ENCODE results near the gene EDN2. TPM values are rescaled to one million over a fixed set of nuclear protein-coding genes. Genes with fewer than 3 reads are reported as not detected.

The EDN2 gene
- polyA plus RNA-seq, 1 experiment, result 0.19 TPM

GRCh38 chr1:41504114-41505035 is 19.9 kb upstream of the EDN2 start:
- no peak for TF ChIP-seq CTCF (IDR thresholded peaks at IDR 0.05; ENCODE audit: low read depth, low read length)
- Histone ChIP-seq H3K4me3 (ENCODE audit: low read depth, low read length) (no peak overlapping the region), H3K9me3 (ENCODE audit: control insufficient read depth, insufficient read depth, low read length) (peaks cover 3% of the 10 kb centered on the region; the same call in 1 of the 2 replicates), H3K27ac (ENCODE audit: low read depth, low read length) (no peak overlapping the region), H3K27me3 (ENCODE audit: control insufficient read depth, insufficient read depth, low read length) (no peaks in the 10 kb centered on the region)
- POLR2A ChIA-PET, result no interaction called here
- no peak for DNase-seq (ENCODE audit: low read depth, low spot score)
- CTCF ChIA-PET, result interaction anchor here (1.3 kb wide), 1 partner anchor 12 kb away, joined by 4 read pairs; no protein-coding TSS in a partner anchor

- H3K27me3 ChIP-seq (ENCODE audit: control insufficient read depth, insufficient read depth, low read length), result no peaks in the 10 kb centered on the region
- 0 out of 2 replicates have a peak, but pooled peaks have one; percentile 14 for TF ChIP-seq CTCF (IDR thresholded peaks at IDR 0.05; ENCODE audit: low read depth, low read length)
- ChIA-PET POLR2A (no interaction called here), CTCF (interaction anchor here (1.0 kb wide), 1 partner anchor 20 kb away, joined by 3 read pairs; the partner anchor contains the start of gene EDN2)
- peaks cover 3% of the 10 kb centered on the region; the same call in 1 of the 2 replicates for H3K9me3 ChIP-seq (ENCODE audit: control insufficient read depth, insufficient read depth, low read length)
- no peak overlapping the region for H3K27ac ChIP-seq (ENCODE audit: low read depth, low read length)
- no peak for DNase-seq (ENCODE audit: low read depth, low spot score)
- no peak overlapping the region for H3K4me3 ChIP-seq (ENCODE audit: low read depth, low read length)
These were observed 19.1 kb upstream of the EDN2 start for GRCh38 chr1:41503538-41504113.

GRCh38 chr1:41502912-41503311 is 18.4 kb upstream of the EDN2 start:
- no peaks in the 10 kb centered on the region for H3K27me3 ChIP-seq (ENCODE audit: control insufficient read depth, insufficient read depth, low read length)
- CTCF ChIA-PET, result interaction anchor here (1.0 kb wide), 1 partner anchor 19 kb away, joined by 3 read pairs; the partner anchor contains the start of gene EDN2
- no peak overlapping the region for H3K27ac ChIP-seq (ENCODE audit: low read depth, low read length)
- no peak for TF ChIP-seq CTCF (IDR thresholded peaks at IDR 0.05; ENCODE audit: low read depth, low read length)
- POLR2A ChIA-PET, result interaction anchor here (0.6 kb wide), 1 partner anchor 261 kb away, joined by 8 read pairs; no protein-coding TSS in a partner anchor
- peaks cover 3% of the 10 kb centered on the region; the same call in 1 of the 2 replicates for H3K9me3 ChIP-seq (ENCODE audit: control insufficient read depth, insufficient read depth, low read length)
- no peak for DNase-seq (ENCODE audit: low read depth, low spot score)
- H3K4me3 ChIP-seq (ENCODE audit: low read depth, low read length), result no peak overlapping the region

GRCh38 chr1:41501581-41501980 is 17.1 kb upstream of the EDN2 start:
- H3K9me3 ChIP-seq (ENCODE audit: control insufficient read depth, insufficient read depth, low read length), result peaks cover 3% of the 10 kb centered on the region; the same call in 1 of the 2 replicates
- POLR2A ChIA-PET, result no interaction called here
- DNase-seq (ENCODE audit: low read depth, low spot score), result no peak
- H3K4me3 ChIP-seq (ENCODE audit: low read depth, low read length), result no peak overlapping the region
- H3K27ac ChIP-seq (ENCODE audit: low read depth, low read length), result no peak overlapping the region
- no peak for TF ChIP-seq CTCF (IDR thresholded peaks at IDR 0.05; ENCODE audit: low read depth, low read length)
- CTCF ChIA-PET, result interaction anchor here (1.1 to 1.4 kb wide), 2 partner anchors 9 to 15 kb away, joined by 6 to 10 read pairs; no protein-coding TSS in a partner anchor
- H3K27me3 ChIP-seq (ENCODE audit: control insufficient read depth, insufficient read depth, low read length), result no peaks in the 10 kb centered on the region
